Measurements from ENCODE around the gene GBP2. TPM values are rescaled to one million over a fixed set of nuclear protein-coding genes. Genes with fewer than 3 reads are reported as not detected.
A peak's percentile ranks its signal among the peaks of the same experiment; 100 is the strongest.

GBP2 gene
- polyA plus RNA-seq, 3 donors, result 46.1 to 83.9 (median 74.1) TPM

- H3K9me3 ChIP-seq (replicated peaks in 1 of 2; ENCODE audit: control insufficient read depth in 1 of 2, insufficient read depth in 1 of 2, low read length in 2 of 2), result no peaks in the 10 kb centered on the region
- H3K36me3 ChIP-seq (replicated peaks in 1 of 2; ENCODE audit: control insufficient read depth in 1 of 2, insufficient read depth in 2 of 2, low read length in 2 of 2), result no peaks in the 10 kb centered on the region
- no peak overlapping the region for H3K27ac Mint-ChIP-seq
- peaks cover 0 to 3% (median 0%) of the 10 kb centered on the region in 3 donors for H3K27me3 Mint-ChIP-seq (ENCODE audit: low read depth in 3 of 3)
- peaks cover 3 to 8% of the 10 kb centered on the region in 2 donors for H3K4me1 ChIP-seq (ENCODE audit: control insufficient read depth in 1 of 2, insufficient read depth in 2 of 2, low read length in 2 of 2)
- no peaks in the 10 kb centered on the region for H3K36me3 Mint-ChIP-seq
- no peak overlapping the region for H3K4me3 Mint-ChIP-seq
- no peak overlapping the region for H2AFZ ChIP-seq (ENCODE audit: insufficient read depth, low read depth, low read length, poor library complexity, severe bottlenecking)
- H3K79me2 ChIP-seq (ENCODE audit: insufficient read depth, low read length), result no peaks in the 10 kb centered on the region
- H3K27ac ChIP-seq (ENCODE audit: low read depth in 1 of 2, low read length in 2 of 2), result no peak overlapping the region
- no peaks in the 10 kb centered on the region for H4K20me1 ChIP-seq (ENCODE audit: insufficient read depth, low read length)
- H3K4me1 Mint-ChIP-seq, result peaks cover 8% of the 10 kb centered on the region
- no peak for DNase-seq
- no peak overlapping the region for H3K4me3 ChIP-seq (replicated peaks in 1 of 3; ENCODE audit: low read depth in 2 of 3, low read length in 3 of 3)
- intact Hi-C loops (cut with micrococcal nuclease), result no loop called here
- peaks cover 0 to 3% (median 2%) of the 10 kb centered on the region in 7 donors for H3K9me3 Mint-ChIP-seq
- no peak overlapping the region for H3K9ac ChIP-seq (ENCODE audit: insufficient read depth, low read length, poor library complexity, severe bottlenecking)
- no peak overlapping the region for H3K4me2 ChIP-seq (replicated peaks; ENCODE audit: extremely low read depth, low read length, poor library complexity, severe bottlenecking)
- no CpG with 5 or more reads among the region's 4 CpGs for WGBS (ENCODE audit: insufficient coverage)
- no peak for TF ChIP-seq CTCF (IDR thresholded peaks at IDR 0.05)
- H3K27me3 ChIP-seq (ENCODE audit: control insufficient read depth in 2 of 2, insufficient read depth in 2 of 2, low read length in 2 of 2), result no peaks in the 10 kb centered on the region
Measured at GRCh38 chr1:89172468-89173143, 46.7 kb upstream of the GBP2 start.

- Histone ChIP-seq H4K20me1 (ENCODE audit: insufficient read depth, low read length) (no peaks in the 10 kb centered on the region), H3K4me2 (replicated peaks; ENCODE audit: extremely low read depth, low read length, poor library complexity, severe bottlenecking) (no peak overlapping the region), H3K27me3 (ENCODE audit: control insufficient read depth in 2 of 2, insufficient read depth in 2 of 2, low read length in 2 of 2) (no peaks in the 10 kb centered on the region), H3K9me3 (replicated peaks in 1 of 2; ENCODE audit: control insufficient read depth in 1 of 2, insufficient read depth in 1 of 2, low read length in 2 of 2) (no peaks in the 10 kb centered on the region), H2AFZ (ENCODE audit: insufficient read depth, low read depth, low read length, poor library complexity, severe bottlenecking) (no peak overlapping the region), H3K9ac (ENCODE audit: insufficient read depth, low read length, poor library complexity, severe bottlenecking) (no peak overlapping the region), H3K4me3 (replicated peaks in 1 of 3; ENCODE audit: low read depth in 2 of 3, low read length in 3 of 3) (no peak overlapping the region), H3K27ac (ENCODE audit: low read depth in 1 of 2, low read length in 2 of 2) (no peak overlapping the region), H3K36me3 (replicated peaks in 1 of 2; ENCODE audit: control insufficient read depth in 1 of 2, insufficient read depth in 2 of 2, low read length in 2 of 2) (no peaks in the 10 kb centered on the region), H3K4me1 (ENCODE audit: control insufficient read depth in 1 of 2, insufficient read depth in 2 of 2, low read length in 2 of 2) (peaks cover 3 to 8% of the 10 kb centered on the region in 2 donors), H3K79me2 (ENCODE audit: insufficient read depth, low read length) (no peaks in the 10 kb centered on the region)
- Mint-ChIP-seq H3K27ac (peak overlapping the region in 2 of 7 donors; percentile 8 to 11), H3K36me3 (no peaks in the 10 kb centered on the region), H3K4me1 (peaks cover 8% of the 10 kb centered on the region), H3K27me3 (ENCODE audit: low read depth in 3 of 3) (peaks cover 0 to 3% (median 0%) of the 10 kb centered on the region in 3 donors), H3K9me3 (peaks cover 0 to 3% (median 2%) of the 10 kb centered on the region in 7 donors), H3K4me3 (no peak overlapping the region)
- intact Hi-C loops (cut with micrococcal nuclease), result no loop called here
- DNase-seq, result peak in 1 of 3 donors; percentile 1
- TF ChIP-seq CTCF (IDR thresholded peaks at IDR 0.05), result no peak
Measured at GRCh38 chr1:89171067-89171438, 45.1 kb upstream of the GBP2 start.
